Activated CD8-positive, alpha-beta T cell treated with anti-CD3 and anti-CD28 coated beads, Interleukin-2, amount 10 ng/mL, durations not matched to agents 7 days and 5 days (primary cell): ENCODE measurements around the gene SHISAL2A. TPM values are rescaled to one million over a fixed set of nuclear protein-coding genes. Genes with fewer than 3 reads are reported as not detected.

Source experiments
- total RNA-seq, 2 experiments: library from RNA; stranded (reverse); gene quantifications; one replicate each; pipeline ENCODE4 v1.2.3, GENCODE V29; 2021

The SHISAL2A gene
- total RNA-seq, 2 experiments from 2014 or later, result 7.9 to 8.6 TPM

Other genes starting within 250 kb of the SHISAL2A start
- gene ORC1, start 228.7 kb upstream of the SHISAL2A start, total RNA-seq, result 10 to 100 TPM; 38.3 to 38.4 TPM
- 100 to 1,000 TPM; 102 to 104 TPM for gene PRPF38A, start 228.6 kb upstream of the SHISAL2A start, total RNA-seq
- 10 to 100 TPM; 58.5 to 65.9 TPM for gene TUT4, start 80.1 kb upstream of the SHISAL2A start, total RNA-seq
- gene GPX7, start 30.8 kb upstream of the SHISAL2A start, total RNA-seq, result 10 to 100 TPM; 10.0 to 10.4 TPM
- gene COA7, start 65.2 kb downstream of the SHISAL2A start, total RNA-seq, result 10 to 100 TPM; 16.5 to 17.0 TPM
- gene ZYG11B, start 93.3 kb downstream of the SHISAL2A start, total RNA-seq, result 1 to 10 TPM; 6.8 to 7.5 TPM
- gene ZYG11A, start 209.6 kb downstream of the SHISAL2A start, total RNA-seq, result under 1 TPM; 0.13 to 0.16 TPM